ENCODE measurements around the gene SAMD3.

- TF ChIP-seq CTCF (IDR thresholded peaks at IDR 0.05; ENCODE audit: low read depth, low read length, poor library complexity, severe bottlenecking) (no peak), EZH2phosphoT487 (IDR thresholded peaks at IDR 0.05; ENCODE audit: borderline replicate concordance, low read length) (no peak)
Observed at GRCh38 chr6:130207979-130208649, 14.6 kb downstream of the SAMD3 start.
